BLaER1 (cell line): Measurements from ENCODE around the gene CASTOR1.

Experiments
- H3K27ac ChIP-seq: shearing (Covaris generic); formaldehyde crosslinking; 2 replicates; pipeline ENCODE4 v1.8.1; 2022
- H3K27me3 ChIP-seq: shearing (Covaris generic); formaldehyde crosslinking; 2 replicates; pipeline ENCODE4 v1.8.1; 2022
- H3K36me3 ChIP-seq: shearing (Covaris generic); formaldehyde crosslinking; 2 replicates; pipeline ENCODE4 v1.8.1; 2022
- H3K4me1 ChIP-seq: shearing (Covaris generic); formaldehyde crosslinking; 2 replicates; pipeline ENCODE4 v1.8.1; 2022
- H3K4me2 ChIP-seq: shearing (Covaris generic); formaldehyde crosslinking; 2 replicates; pipeline ENCODE4 v1.8.1; 2022
- H3K4me3 ChIP-seq: shearing (Covaris generic); formaldehyde crosslinking; 2 replicates; pipeline ENCODE4 v1.8.1; 2022
- H3K9ac ChIP-seq: shearing (Covaris generic); formaldehyde crosslinking; 2 replicates; pipeline ENCODE4 v1.8.1; 2022
- H3K9me3 ChIP-seq: shearing (Covaris generic); formaldehyde crosslinking; 2 replicates; pipeline ENCODE4 v1.8.1; 2022
- H4K20me1 ChIP-seq: shearing (Covaris generic); formaldehyde crosslinking; 2 replicates; pipeline ENCODE4 v1.8.1; 2022
- Cebpa-rat ChIP-seq: shearing (Covaris generic); IDR thresholded peaks from 2 replicates; pipeline ENCODE4 v1.8.1; 2022

The CASTOR1 gene

DNA sequence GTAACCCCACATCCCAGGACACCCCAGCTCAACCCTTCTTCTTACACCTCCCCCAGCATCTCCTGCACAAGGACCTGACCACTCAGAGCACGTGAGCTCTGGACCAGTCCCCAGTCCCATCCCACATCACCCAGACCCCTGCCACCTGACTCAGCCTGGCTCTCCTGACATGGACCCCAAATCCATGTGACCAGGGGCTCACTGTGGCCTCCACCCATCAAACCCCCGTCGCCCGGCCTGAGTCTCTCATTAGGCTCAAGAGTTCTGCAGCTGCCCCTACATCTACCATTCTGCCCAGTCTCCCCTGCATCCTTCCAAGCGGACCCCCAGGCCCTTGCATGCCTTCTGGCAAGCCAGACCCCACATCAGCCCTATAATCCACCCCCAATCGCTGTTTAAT is 40.8 kb downstream of the CASTOR1 start:
- Histone ChIP-seq H3K9ac (no peak overlapping the region), H3K27ac (no peak overlapping the region), H3K9me3 (no peaks in the 10 kb centered on the region), H3K4me1 (peaks cover 63% of the 10 kb centered on the region), H3K36me3 (no peaks in the 10 kb centered on the region), H4K20me1 (no peaks in the 10 kb centered on the region), H3K4me2 (peak overlapping the region; percentile 66), H3K27me3 (peaks cover 40% of the 10 kb centered on the region), H3K4me3 (no peak overlapping the region)
- TF ChIP-seq Cebpa-rat: no peak

DNA sequence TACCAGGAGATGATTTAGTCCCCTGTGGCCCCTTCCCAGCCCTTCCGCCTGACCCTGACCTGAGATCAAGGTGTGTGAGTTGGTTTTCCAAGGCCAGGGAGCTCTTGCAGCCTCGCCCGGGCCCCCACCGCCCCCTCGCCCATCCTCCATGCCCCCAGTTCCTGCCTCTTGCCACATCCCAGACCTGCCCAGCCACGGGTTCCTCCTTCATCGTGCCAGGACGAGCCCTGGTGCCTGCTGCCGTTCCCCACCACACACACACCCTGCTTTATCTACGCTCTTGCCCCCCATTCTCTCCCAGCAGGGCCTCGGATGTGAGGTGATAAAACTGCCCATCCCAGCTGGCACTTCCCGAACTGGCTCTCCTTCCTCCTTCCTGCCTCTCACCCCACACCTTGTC is 41.3 kb downstream of the CASTOR1 start:
- no peaks in the 10 kb centered on the region for H4K20me1 ChIP-seq
- peak overlapping the region; percentile 66 for H3K4me2 ChIP-seq
- no peak overlapping the region for H3K27ac ChIP-seq
- H3K4me1 ChIP-seq: peaks cover 58% of the 10 kb centered on the region
- no peaks in the 10 kb centered on the region for H3K36me3 ChIP-seq
- no peak for TF ChIP-seq Cebpa-rat
- H3K9me3 ChIP-seq: no peaks in the 10 kb centered on the region
- H3K27me3 ChIP-seq: peaks cover 40% of the 10 kb centered on the region
- no peak overlapping the region for H3K4me3 ChIP-seq
- H3K9ac ChIP-seq: no peak overlapping the region

DNA sequence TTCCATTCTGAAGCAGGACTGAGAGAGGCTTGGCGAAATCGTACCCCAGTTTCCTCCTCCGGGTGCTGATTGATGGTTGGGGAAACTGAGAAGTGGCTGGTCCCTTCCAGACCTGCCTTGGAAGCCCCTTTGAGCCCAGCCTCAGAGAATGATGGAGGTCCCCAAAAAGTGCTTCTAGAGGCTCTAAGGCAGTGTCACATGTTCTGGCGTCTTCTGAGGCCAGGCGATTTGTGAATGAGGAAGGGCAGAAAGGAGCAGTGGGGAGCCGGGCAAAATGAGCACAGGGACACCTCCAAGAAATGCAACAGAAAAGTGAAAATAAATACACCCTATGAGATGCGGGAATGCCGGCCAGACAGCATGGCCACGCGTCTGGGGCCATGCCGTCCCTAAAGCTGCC is 41.7 kb downstream of the CASTOR1 start:
- Histone ChIP-seq H3K9ac (no peak overlapping the region), H3K36me3 (no peaks in the 10 kb centered on the region), H3K4me2 (peak overlapping the region; percentile 99), H3K4me1 (peaks cover 53% of the 10 kb centered on the region), H3K27ac (no peak overlapping the region), H3K27me3 (peaks cover 40% of the 10 kb centered on the region), H3K9me3 (no peaks in the 10 kb centered on the region), H4K20me1 (no peaks in the 10 kb centered on the region), H3K4me3 (no peak overlapping the region)
- TF ChIP-seq Cebpa-rat: no peak

DNA sequence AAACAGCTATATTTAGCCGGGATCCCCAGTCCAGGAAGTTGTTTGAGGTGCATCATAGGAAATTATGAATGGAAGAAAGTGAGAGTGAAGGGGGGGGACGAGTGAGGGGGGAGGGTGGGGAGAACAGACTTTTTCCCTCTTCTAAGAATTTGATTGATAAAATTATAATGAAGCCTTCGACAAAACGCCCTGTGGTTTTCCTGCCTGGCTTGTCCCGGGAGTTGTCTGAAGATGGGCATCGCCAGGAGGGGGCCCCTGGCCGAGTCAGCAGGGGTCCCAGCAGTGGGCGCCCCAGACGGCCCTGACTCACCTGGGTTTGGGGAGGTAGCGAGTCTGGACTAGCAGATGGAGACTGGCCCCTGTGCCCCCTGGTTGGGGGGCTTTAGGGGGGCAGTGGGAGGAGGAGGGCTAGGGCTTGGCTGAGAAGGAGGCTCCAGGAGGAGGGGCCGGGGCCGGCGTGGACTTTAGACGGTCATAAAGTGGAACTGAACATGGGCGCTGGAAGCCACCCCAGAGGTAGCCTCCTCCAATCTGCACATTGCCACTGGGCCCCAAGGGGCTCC is 42.4 kb downstream of the CASTOR1 start:
- H3K9me3 ChIP-seq: no peaks in the 10 kb centered on the region
- peak overlapping the region; percentile 99 for H3K4me2 ChIP-seq
- no peak overlapping the region for H3K27ac ChIP-seq
- H3K4me3 ChIP-seq: peak overlapping the region; percentile 67
- H4K20me1 ChIP-seq: no peaks in the 10 kb centered on the region
- H3K36me3 ChIP-seq: no peaks in the 10 kb centered on the region
- no peak for TF ChIP-seq Cebpa-rat
- peaks cover 51% of the 10 kb centered on the region for H3K4me1 ChIP-seq
- no peak overlapping the region for H3K9ac ChIP-seq
- H3K27me3 ChIP-seq: peaks cover 40% of the 10 kb centered on the region

DNA sequence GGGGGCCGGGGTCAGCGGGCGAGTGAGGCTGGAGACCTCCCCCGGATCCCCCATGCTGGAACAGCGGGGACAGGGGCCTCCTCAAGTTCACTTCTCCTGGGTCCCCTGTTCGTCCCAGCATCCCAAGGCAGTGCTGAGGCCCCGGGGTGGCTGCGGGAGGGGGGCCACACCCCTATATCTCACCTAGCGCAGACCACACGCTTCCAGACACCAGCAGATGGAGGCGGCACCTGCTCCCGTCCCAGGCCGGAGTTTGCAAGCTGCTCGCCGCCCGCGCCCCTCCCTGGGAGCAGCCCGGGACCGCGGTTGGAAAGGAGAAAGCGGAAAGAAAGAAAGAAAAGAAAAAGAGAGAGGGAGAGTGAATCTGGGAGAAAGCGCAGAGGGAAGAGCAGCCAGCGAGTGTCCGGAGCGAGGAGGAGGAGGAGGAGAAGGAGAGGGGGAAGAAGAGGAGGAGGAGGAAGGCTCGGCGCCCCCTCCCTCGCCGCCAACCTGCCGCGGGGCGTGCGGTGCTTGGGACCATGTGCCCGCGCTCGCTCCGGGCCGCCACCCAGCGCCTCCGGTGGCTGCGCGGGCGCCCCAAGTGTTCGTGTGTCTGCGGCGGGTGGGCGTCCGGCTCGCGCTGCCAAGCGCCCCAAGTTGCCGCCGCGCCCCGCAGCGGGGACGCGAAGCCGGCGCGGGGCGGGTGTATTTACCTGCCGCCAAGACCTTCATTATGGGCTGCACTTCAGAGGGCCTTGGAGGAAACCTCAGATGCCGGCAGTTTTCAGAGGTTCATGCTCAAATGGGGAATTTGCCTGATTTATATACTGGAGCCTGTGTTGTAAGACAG is 43.1 kb downstream of the CASTOR1 start, which contains the start of gene LIF:
LIF (minus strand) TSS at position 775 of the 829 bp plus-strand sequence; CDS start at position 711, 64 bp downstream.
- Histone ChIP-seq H3K9ac (peak within 1 kb of the TSS; percentile 64), H3K36me3 (no peaks in the 10 kb centered on the region), H3K27ac (peak within 1 kb of the TSS; percentile 53), H3K9me3 (no peaks in the 10 kb centered on the region), H3K4me3 (peak within 1 kb of the TSS; percentile 67), H3K27me3 (peaks cover 40% of the 10 kb centered on the region), H3K4me2 (peak within 1 kb of the TSS; percentile 99), H4K20me1 (no peaks in the 10 kb centered on the region), H3K4me1 (peaks cover 51% of the 10 kb centered on the region)
- TF ChIP-seq Cebpa-rat: no peak

DNA sequence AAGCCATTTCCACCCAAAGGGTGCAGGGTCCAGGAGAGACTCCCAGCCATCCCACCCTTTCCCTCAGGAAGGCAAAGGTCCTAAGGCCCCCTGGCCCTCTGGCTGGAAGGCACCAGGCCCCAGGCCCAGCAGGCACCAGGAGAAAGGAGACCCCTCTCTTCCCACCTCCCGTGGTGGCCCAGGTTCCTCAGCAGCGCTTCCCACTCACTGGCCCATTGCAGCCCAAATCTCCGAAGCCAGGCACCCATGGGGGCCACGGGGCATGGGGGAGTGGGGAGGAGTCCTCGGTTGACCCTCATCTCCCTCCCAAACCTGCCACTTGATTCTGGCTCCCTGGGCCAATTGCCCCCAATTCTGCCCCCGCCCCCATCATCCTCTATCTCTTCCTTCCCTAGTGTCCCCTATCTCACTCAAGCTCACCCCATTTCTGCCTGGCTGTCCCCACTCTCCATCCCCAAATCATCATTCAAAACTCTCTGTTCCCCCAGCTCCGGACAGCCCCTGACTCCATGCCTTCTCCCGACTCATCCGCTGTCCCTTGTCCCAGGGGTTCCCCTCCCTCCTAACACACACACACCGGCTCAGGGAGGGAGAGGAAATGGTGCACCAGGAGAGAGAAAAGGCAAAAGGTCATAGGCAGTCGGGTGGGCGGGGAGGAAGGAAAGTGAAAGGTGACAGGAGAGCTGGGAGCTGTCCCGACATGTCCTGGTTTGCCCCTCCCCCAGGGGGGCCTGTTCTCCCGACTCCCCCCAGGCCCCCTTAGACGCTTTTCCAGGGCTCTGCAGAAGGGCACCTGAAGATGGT is 43.9 kb downstream of the CASTOR1 start:
- Histone ChIP-seq H3K4me1 (peaks cover 59% of the 10 kb centered on the region), H3K4me3 (peak overlapping the region; percentile 67), H3K27ac (peak overlapping the region; percentile 53; the same call in 1 of the 2 replicates), H3K9ac (0 out of 2 replicates have a peak overlapping the region, but pooled peaks have one; percentile 64), H3K4me2 (peak overlapping the region; percentile 99), H3K36me3 (no peaks in the 10 kb centered on the region), H3K9me3 (no peaks in the 10 kb centered on the region), H3K27me3 (peaks cover 40% of the 10 kb centered on the region), H4K20me1 (no peaks in the 10 kb centered on the region)
- no peak for TF ChIP-seq Cebpa-rat

DNA sequence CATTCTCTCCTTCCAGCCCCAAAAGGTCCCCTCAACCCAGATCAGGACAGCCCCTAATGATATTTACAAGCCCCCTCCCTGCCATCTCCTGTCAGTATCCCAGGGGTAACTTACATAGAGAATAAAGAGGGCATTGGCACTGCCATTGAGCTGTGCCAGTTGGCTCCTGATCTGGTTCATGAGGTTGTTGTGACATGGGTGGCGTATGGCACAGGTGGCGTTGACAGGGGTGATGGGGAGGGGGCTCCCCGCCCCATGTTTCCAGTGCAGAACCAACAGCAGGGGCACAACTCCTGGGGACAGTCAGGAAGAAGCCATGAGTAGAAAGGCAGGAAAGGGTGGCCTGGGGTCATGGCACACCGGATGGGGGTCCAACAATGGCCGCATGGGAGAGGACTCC is 44.7 kb downstream of the CASTOR1 start:
- H3K4me2 ChIP-seq: peak overlapping the region; percentile 99
- peaks cover 55% of the 10 kb centered on the region for H3K4me1 ChIP-seq
- H3K9me3 ChIP-seq: no peaks in the 10 kb centered on the region
- H3K27ac ChIP-seq: no peak overlapping the region
- H3K36me3 ChIP-seq: no peaks in the 10 kb centered on the region
- no peak overlapping the region for H3K4me3 ChIP-seq
- TF ChIP-seq Cebpa-rat: no peak
- H4K20me1 ChIP-seq: no peaks in the 10 kb centered on the region
- no peak overlapping the region for H3K9ac ChIP-seq
- peaks cover 40% of the 10 kb centered on the region for H3K27me3 ChIP-seq

DNA sequence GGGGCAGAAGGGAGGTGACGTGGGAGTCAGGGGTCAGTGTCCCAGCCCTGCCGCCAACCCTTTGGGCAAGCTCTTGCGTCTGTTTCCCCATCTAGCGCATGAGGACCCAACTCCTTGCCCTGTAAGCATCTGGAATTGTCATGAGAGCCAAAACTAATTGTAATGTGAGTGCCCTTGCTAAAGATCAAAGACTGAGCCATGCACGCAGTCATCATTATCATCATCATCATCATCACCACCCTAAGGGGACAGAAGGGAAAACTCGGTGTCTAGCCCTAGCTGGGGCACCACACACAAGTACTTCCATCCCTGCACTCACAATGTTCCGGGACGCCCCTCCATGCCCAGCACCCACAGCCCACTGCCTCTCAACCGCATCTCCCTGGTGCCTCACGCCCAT is 45.2 kb downstream of the CASTOR1 start:
- no peak overlapping the region for H3K4me3 ChIP-seq
- TF ChIP-seq Cebpa-rat: no peak
- H3K9me3 ChIP-seq: no peaks in the 10 kb centered on the region
- H3K27ac ChIP-seq: no peak overlapping the region
- H3K4me1 ChIP-seq: peaks cover 51% of the 10 kb centered on the region
- H3K27me3 ChIP-seq: peaks cover 40% of the 10 kb centered on the region
- no peaks in the 10 kb centered on the region for H3K36me3 ChIP-seq
- peak overlapping the region; percentile 99; the same call in 1 of the 2 replicates for H3K4me2 ChIP-seq
- no peaks in the 10 kb centered on the region for H4K20me1 ChIP-seq
- H3K9ac ChIP-seq: no peak overlapping the region

DNA sequence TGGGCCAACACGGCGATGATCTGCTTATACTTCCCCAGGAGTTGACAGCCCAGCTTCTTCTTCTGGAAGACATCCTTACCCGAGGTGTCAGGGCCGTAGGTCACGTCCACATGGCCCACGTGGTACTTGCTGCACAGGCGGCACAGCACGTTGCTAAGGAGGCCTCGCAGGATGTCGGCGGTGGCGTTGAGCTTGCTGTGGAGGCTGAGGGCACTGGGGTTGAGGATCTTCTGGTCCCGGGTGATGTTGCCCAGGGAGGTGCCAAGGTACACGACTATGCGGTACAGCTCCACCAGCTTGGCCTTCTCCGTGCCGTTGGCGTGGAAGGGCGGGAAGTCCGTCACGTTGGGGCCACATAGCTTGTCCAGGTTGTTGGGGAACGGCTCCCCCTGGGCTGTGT is 45.6 kb downstream of the CASTOR1 start:
- no peak overlapping the region for H3K4me3 ChIP-seq
- H3K36me3 ChIP-seq: no peaks in the 10 kb centered on the region
- no peaks in the 10 kb centered on the region for H4K20me1 ChIP-seq
- no peak overlapping the region for H3K27ac ChIP-seq
- H3K27me3 ChIP-seq: peaks cover 40% of the 10 kb centered on the region
- H3K9ac ChIP-seq: no peak overlapping the region
- no peak overlapping the region for H3K4me2 ChIP-seq
- TF ChIP-seq Cebpa-rat: no peak
- no peaks in the 10 kb centered on the region for H3K9me3 ChIP-seq
- peaks cover 51% of the 10 kb centered on the region for H3K4me1 ChIP-seq
